Stimulated activated naive CD8-positive, alpha-beta T cell treated with anti-CD3 and anti-CD28 coated beads, Interleukin-15, amount 100 ng/mL, for 72 hours (primary cell): ENCODE measurements around the gene NPTX1.

ENCODE experiments used
- ATAC-seq: fragments of 150-1000 bp; cut with Tn5 transposase; 2 replicates; pipeline ENCODE4 v1.10.0; 2021; ENCODE audit warnings: mild to moderate bottlenecking, moderate library complexity
- DNase-seq, 2 donors: peaks; one replicate each; pipeline ENCODE4 v3.0.0; 2021 to 2022
- H3K27ac Mint-ChIP-seq, 2 donors: one replicate each; pipeline ENCODE4 v1.8.0; 2022; ENCODE audit warnings: mild to moderate bottlenecking in 2 of 2, mixed read lengths in 2 of 2, moderate library complexity in 2 of 2
- H3K27me3 Mint-ChIP-seq: one replicate; pipeline ENCODE4 v1.8.0; 2022; ENCODE audit warnings: mixed read lengths
- H3K4me1 Mint-ChIP-seq: one replicate; pipeline ENCODE4 v1.8.0; 2022; ENCODE audit warnings: mild to moderate bottlenecking, mixed read lengths
- H3K4me3 Mint-ChIP-seq, 2 donors: one replicate each; pipeline ENCODE4 v1.8.0; 2022; ENCODE audit warnings: mild to moderate bottlenecking in 2 of 2, mixed read lengths in 2 of 2, moderate library complexity in 1 of 2
- H3K9me3 Mint-ChIP-seq, 2 donors: one replicate each; pipeline ENCODE4 v1.8.0; 2022; ENCODE audit warnings: mixed read lengths in 2 of 2

NPTX1 gene

DNA sequence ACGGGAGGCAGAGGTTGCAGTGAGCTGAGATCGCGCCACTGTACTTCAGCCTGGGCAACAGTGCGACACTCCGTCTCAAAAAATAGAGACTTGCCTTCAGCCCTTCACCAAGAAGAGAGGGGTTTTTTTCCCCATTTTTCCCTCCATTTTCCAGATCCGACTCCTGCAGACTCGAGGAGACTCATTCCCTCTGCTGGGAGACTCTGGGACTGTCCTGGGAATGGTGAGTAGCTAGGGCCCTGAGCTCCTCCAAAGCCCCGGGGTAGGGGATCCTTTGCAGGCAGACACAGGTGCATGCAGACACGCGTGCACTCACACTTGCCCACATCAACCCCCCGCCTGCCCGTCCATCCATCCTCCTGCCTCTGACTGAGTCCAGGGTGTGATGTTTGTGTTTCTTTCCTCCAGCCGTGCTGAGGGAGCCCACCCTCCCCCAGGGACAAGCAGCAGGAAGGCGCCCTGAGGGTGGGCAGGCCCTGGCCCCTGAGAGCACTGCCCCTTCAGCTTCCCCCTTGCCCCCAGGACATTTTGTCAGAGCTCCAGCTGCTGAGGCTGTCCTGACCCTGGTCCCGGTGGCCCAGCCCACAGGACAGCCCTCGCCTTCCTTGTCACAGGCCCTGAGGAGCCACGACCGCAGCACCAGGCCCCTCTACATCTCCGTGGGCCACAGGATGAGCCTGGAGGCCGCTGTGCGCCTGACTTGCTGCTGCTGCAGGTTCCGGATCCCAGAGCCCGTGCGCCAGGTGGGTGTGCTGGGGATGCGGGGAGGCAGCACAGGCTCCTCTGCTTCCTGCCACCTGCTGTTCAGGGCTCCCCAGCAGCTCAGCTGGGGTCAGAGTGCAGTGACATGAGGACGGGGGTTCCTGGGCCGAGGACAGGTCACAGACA is 51.3 kb downstream of the NPTX1 start:
- no peak for ATAC-seq
- Mint-ChIP-seq H3K27me3 (peaks cover 13% of the 10 kb centered on the region), H3K4me3 (no peak overlapping the region), H3K9me3 (no peaks in the 10 kb centered on the region), H3K27ac (no peak overlapping the region), H3K4me1 (peaks cover 20% of the 10 kb centered on the region)
- DNase-seq: no peak

GRCh38 chr17:80424261-80424660 is 52.1 kb downstream of the NPTX1 start:
- Mint-ChIP-seq H3K27ac (peak overlapping the region in 1 of 2 donors; percentile 46), H3K4me3 (no peak overlapping the region), H3K9me3 (no peaks in the 10 kb centered on the region), H3K4me1 (peaks cover 20% of the 10 kb centered on the region), H3K27me3 (peaks cover 13% of the 10 kb centered on the region)
- no peak for ATAC-seq
- DNase-seq: no peak

- Mint-ChIP-seq H3K9me3 (no peaks in the 10 kb centered on the region), H3K4me1 (peaks cover 20% of the 10 kb centered on the region), H3K27ac (no peak overlapping the region), H3K27me3 (peaks cover 13% of the 10 kb centered on the region), H3K4me3 (no peak overlapping the region)
- no peak for DNase-seq
- no peak for ATAC-seq
Measured at GRCh38 chr17:80423536-80424225, 52.7 kb downstream of the NPTX1 start.

- no peak for ATAC-seq
- H3K9me3 Mint-ChIP-seq: no peaks in the 10 kb centered on the region
- no peak for DNase-seq
- no peak overlapping the region for H3K4me3 Mint-ChIP-seq
- H3K27me3 Mint-ChIP-seq: peaks cover 13% of the 10 kb centered on the region
- peaks cover 20% of the 10 kb centered on the region for H3K4me1 Mint-ChIP-seq
- no peak overlapping the region for H3K27ac Mint-ChIP-seq
Measured at GRCh38 chr17:80422981-80423380, 53.4 kb downstream of the NPTX1 start.

DNA sequence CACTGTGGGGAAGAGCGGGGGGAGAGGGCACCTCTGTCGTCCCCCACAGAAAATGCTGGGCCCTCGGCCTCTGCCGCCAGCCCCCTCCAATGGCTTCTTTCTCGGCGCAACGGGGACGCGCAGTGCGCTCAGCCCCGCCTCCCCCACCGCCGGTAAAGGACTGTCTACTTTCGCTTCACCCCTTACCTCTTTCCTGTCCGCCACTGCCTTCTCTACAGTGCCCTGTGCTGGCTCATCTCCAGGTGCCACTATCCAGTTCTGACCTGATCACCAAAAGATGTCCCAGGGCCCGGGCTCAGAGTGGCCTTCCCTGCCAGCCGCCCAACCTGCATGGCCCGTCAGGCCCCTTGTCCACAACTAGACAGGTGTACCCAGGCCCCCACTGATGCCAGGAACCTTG is 54.1 kb downstream of the NPTX1 start:
- H3K9me3 Mint-ChIP-seq: no peaks in the 10 kb centered on the region
- H3K27ac Mint-ChIP-seq: no peak overlapping the region
- no peak for ATAC-seq
- H3K27me3 Mint-ChIP-seq: peaks cover 13% of the 10 kb centered on the region
- H3K4me1 Mint-ChIP-seq: peaks cover 16% of the 10 kb centered on the region
- no peak for DNase-seq
- H3K4me3 Mint-ChIP-seq: no peak overlapping the region

- Mint-ChIP-seq H3K27ac (no peak overlapping the region), H3K27me3 (peaks cover 13% of the 10 kb centered on the region), H3K4me1 (peaks cover 16% of the 10 kb centered on the region), H3K9me3 (no peaks in the 10 kb centered on the region), H3K4me3 (no peak overlapping the region)
- peak; percentile 51 for ATAC-seq
- no peak for DNase-seq
Measured at GRCh38 chr17:80421381-80422090, 54.9 kb downstream of the NPTX1 start.

DNA sequence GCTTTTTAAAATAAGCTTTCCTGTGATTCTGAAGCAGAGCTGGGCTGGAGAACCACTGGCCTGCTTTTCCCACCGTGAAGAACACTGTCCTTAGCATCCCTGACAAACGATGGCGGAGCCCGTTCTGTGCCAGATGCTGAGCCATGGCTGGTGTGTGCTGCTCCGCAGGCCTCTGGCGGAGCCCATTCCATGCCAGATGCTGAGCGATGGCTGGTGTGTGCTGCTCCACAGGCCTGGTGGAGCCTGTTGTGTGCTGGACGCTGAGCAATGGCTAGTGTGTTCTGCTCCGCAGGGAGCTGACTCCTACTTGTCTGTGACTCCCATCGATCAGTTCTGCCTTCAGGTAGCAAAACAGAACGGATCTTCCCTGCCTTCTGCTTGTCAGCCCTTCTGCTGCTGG is 57.2 kb downstream of the NPTX1 start:
- Mint-ChIP-seq H3K4me1 (peaks cover 24% of the 10 kb centered on the region), H3K4me3 (no peak overlapping the region), H3K27ac (no peak overlapping the region), H3K9me3 (no peaks in the 10 kb centered on the region), H3K27me3 (peaks cover 4% of the 10 kb centered on the region)
- ATAC-seq: no peak
- DNase-seq: no peak

- Mint-ChIP-seq H3K27me3 (peaks cover 10% of the 10 kb centered on the region), H3K27ac (no peak overlapping the region), H3K4me1 (peaks cover 28% of the 10 kb centered on the region), H3K9me3 (no peaks in the 10 kb centered on the region), H3K4me3 (no peak overlapping the region)
- DNase-seq: no peak
- ATAC-seq: no peak
Measured at GRCh38 chr17:80418589-80418988, 57.8 kb downstream of the NPTX1 start.
